Skin epidermis (tissue), 12 donors: ENCODE data around the gene ACR.
A peak's percentile ranks its signal among the peaks of the same experiment; 100 is the strongest.
"Not testable (repeated sequence)": the region's sequence is repeated elsewhere in the genome, so short reads cannot be mapped to it uniquely, and the experiment has no call there.

ENCODE experiments used
- H3K27ac ChIP-seq, 21 experiments: fragments of 200-600 bp; sonication (generic) in 11 of 21; one replicate each; pipeline ENCODE4 v1.5.0; 2020; ENCODE audit warnings: mild to moderate bottlenecking in 3 of 21, inconsistent platforms in 2 of 21, moderate library complexity in 2 of 21
- H3K4me3 ChIP-seq, 7 experiments: fragments of 200-600 bp; sonication (generic) in 2 of 7; one replicate each; pipeline ENCODE4 v1.5.0; 2020; ENCODE audit warnings: inconsistent platforms in 2 of 7, mild to moderate bottlenecking in 2 of 7, moderate library complexity in 1 of 7

ACR gene

DNA sequence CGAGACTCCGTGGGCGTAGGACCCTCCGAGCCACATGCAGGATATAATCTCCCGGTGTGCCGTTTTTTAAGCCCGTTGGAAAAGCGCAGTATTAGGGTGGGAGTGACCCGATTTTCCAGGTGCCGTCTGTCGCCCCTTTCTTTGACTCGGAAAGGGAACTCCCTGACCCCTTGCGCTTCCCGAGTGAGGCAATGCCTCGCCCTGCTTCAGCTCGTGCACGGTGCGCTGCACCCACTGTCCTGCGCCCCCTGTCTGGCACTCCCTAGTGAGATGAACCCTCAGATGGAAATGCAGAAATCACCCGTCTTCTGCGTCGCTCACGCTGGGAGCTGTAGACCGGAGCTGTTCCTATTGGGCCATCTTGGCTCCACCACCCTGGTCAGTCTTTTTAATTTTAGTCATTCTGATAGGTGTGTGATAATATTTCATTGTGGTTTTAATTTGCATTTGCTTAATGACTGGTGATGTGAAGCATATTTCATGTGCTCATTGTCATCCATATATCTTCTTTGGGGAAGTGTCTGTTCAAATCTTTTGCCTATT lies 19.0 kb downstream of the ACR start:
- Histone ChIP-seq H3K27ac (peak overlapping the region in 18 of 21 experiments; percentile 12 to 78 (median 60)), H3K4me3 (peak overlapping the region; percentile 40 to 56 (median 44))

DNA sequence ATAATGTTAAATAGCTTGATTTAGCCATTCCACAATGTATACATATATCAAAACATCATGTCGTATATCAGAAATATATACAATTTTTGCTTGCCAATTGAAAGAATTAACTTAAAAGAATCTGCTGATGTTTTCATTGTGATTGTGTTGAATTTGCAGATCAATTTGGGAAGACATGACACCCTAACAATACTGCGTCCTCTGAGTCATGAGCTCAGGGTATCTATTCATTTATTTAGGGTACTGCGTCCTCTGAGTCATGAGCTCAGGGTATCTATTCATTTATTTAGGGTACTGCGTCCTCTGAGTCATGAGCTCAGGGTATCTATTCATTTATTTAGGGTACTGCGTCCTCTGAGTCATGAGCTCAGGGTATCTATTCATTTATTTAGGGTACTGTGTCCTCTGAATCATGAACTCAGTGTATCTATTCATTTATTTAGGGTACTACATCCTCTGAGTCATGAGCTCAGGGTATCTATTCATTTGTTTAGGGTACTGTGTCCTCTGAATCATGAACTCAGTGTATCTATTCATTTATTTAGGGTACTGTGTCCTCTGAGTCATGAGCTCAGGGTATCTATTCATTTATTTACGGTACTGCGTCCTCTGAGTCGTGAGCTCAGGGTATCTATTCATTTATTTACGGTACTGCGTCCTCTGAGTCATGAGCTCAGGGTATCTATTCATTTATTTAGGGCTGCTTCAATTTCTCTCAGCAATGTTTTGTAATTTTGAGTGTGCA lies 21.8 kb downstream of the ACR start:
- not testable (repeated sequence) for H3K4me3 ChIP-seq, H3K27ac ChIP-seq

DNA sequence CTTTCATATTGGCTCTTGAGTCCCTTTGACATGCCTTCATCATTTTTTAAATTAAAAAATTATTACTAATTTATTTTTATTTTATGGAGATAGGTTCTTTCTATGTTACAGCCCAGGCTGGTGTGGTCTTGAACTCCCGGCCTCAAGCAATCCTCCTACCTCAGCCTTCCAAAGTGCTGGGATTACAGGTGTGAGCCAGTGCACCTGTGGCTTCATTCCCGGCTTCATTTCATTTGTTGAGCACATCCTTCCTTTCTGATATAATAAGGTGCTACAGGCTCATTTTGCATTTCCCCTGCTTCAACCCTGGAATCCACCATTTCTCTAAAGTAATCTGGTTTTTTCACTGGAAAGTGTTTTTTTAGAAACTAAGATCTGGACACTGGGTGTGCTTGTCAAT lies 23.8 kb downstream of the ACR start:
- H3K27ac ChIP-seq, H3K4me3 ChIP-seq: not testable (repeated sequence)

DNA sequence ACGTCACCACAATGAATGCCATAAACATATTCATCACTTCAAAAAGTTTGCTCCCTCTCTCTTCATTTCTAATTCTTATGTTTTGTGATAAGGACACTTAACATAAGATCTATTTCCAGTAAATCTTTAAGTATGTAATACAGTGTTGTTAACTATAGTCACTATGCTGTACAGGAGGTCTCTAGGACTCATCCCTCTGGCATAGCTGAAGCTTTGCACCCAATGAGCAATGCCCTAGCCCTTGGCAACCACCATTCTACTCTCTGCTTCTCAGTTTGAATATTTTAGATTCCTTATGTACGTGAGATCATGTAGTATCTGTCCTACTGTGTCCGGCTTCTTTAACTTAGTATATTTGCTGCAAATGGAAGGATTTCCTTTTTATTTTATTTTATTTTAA lies 26.3 kb downstream of the ACR start:
- H3K4me3 ChIP-seq, H3K27ac ChIP-seq: not testable (repeated sequence)

DNA sequence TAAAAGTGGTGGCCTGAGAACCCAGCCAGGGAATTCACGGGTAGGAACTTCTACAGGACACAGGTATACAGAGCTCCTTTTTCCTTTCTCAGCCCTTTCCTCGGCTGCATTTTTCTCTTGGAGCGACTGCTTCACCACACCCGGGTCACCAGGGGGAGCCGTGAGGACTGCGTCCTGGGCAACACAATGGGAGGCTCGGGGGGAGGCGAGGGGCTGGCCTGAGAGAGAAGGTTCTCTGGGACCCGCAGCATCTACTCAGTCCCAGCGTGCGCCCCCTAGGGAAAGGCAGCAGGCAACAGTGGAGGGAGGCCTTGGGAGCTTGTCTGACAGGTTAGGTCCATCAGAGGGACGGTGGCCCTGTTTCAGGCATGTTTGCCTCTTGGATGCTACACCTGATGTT lies 37.1 kb downstream of the ACR start:
- not testable (repeated sequence) for H3K27ac ChIP-seq, H3K4me3 ChIP-seq

DNA sequence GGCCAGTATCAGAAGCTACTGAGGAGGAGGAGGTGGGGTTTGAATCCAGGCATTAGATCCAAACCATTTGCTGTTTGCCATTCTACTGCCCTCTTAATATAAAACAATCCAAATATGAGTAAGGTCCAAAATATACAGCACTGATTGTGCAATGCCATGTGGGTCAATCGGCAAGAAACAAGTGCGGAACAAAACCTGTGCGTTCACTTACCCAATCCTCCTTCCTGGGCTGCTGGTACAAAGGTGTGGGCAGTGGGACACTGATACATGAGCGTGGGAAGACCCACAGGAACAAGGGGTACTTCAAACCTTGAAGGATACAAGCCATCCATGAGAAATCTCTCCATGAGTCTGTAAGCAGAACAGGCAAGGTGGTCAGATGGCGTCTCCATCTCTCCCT lies 39.6 kb downstream of the ACR start:
- H3K4me3 ChIP-seq, H3K27ac ChIP-seq: not testable (repeated sequence)

DNA sequence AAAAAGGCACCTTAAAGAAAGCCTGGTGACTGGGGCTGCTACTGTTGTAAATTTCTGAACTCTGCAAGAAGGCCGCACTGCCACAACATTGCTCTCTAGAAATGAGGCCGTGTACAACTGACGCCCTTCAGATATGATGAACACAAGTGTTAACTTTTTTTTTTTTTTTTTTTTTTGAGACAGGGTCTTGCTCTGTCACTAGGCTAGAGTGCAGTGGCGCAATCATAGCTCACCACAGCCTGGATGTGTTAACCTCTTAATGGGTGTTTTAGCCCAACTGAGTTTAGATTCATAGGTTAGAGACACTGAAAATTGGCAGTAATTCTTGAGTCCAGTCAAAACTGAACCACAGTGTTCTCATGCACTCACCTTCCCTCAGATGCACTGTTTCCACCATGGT lies 42.2 kb downstream of the ACR start:
- not testable (repeated sequence) for H3K4me3 ChIP-seq, H3K27ac ChIP-seq

DNA sequence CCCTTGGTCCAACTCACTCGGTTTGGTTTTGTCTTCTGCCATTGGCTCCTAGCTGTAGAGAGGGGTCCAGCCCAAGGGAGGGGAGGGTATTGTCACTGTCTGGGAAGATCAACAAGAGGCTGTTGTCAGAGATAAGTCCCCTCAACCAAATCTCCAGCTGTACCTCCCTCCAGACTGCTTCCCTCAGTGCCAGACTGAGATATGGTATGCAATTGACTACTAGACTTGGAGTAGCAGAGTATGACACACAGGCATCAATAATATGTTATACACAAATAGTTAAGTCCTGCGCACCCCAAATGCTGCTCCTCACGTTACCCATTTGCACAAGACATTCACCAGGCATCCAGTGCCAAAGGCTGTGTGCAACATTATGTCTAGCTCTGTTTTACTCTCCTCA lies 44.2 kb downstream of the ACR start:
- not testable (repeated sequence) for H3K4me3 ChIP-seq, H3K27ac ChIP-seq

DNA sequence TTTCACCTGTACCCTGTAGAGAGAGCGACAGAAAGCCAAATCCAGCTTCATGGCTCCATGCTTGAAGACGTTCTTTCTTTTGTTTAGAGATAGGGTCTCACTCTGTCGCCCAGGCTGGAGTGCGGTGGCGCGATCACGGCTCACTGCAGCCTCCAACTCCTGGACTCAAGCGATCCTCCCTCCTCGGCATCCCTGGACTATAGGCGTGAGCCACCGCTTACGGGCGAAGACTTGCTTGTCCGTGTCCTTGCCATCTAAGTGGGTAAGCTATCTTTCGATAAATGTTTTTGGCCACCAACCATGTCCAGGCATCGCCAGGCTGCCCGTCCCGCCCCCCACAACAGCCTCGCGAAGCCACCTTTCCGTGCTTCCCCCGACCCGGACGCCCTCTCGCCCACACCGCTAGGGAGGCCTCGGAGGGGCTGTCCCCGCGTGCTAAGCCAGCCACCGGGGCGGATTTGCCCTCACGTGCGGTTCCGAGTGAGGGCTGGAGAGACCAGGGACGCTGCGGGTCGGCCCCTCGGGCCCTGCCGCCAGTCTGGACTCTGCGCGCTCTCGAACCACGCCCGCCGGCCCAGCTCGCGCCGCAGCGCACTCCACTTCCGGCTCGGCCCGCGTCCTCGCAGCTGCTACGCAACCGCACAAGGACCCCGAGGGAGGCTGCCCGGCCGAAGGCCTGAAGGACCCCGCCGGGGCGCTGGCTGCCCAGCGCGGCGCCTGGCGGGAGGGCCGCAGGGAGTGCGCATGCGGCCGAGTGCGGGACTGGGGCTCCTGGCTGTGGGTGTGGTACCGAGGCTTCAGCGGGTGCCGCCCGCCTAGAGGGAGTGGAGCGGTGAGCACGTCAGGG lies 45.3 kb downstream of the ACR start, which contains the start of gene RABL2B:
TSS of gene RABL2B (minus strand) at position 604 of the 847 bp plus-strand sequence. CDS start 1,342 bp downstream, outside the sequence.
- Histone ChIP-seq H3K27ac (peak within 1 kb of the TSS in 13 of 21 experiments; percentile 16 to 69 (median 51)), H3K4me3 (peak within 1 kb of the TSS; percentile 39 to 56 (median 52))

DNA sequence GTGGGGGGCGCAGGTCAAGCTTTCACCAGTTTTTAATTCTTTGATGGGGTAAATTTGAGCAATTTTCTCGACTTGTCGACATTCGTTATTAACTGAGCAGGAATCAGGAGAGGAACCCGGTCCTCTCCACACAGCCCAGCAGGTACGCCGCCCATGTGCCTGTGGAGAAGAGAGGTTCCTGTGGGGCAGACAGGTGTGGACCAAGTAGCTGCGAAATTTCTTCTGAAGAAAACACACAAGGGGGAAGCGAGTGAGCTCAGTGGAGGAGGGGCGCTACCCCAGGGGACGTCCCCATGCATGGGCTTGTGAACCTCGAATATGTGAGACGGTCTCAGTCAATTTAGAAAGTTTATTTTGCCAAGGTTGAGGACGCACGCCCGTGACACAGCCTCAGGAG lies 45.9 kb downstream of the ACR start:
- Histone ChIP-seq H3K27ac (peak overlapping the region in 11 of 21 experiments; percentile 16 to 66 (median 51)), H3K4me3 (peak overlapping the region; percentile 39 to 56 (median 52))

DNA sequence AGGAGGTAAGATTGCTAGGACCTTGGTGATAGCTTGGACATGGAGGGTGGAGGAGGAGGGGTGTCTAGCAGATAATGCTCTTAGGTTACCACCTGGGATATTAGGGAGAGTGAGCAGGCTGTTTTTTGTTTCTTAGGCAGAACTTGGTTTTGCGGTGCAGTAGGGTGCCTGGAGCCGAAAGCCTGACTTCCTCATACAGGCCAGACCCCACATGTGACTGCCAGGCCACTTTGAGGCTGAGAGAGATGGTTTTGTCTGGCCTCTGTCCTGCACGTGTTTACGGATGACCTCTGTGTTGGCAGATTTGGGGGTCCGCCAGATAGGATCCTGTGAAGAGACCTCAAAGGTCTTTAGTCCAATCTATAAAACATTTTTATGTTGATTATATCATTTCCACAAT lies 47.3 kb downstream of the ACR start:
- H3K4me3 ChIP-seq, H3K27ac ChIP-seq: not testable (repeated sequence)

DNA sequence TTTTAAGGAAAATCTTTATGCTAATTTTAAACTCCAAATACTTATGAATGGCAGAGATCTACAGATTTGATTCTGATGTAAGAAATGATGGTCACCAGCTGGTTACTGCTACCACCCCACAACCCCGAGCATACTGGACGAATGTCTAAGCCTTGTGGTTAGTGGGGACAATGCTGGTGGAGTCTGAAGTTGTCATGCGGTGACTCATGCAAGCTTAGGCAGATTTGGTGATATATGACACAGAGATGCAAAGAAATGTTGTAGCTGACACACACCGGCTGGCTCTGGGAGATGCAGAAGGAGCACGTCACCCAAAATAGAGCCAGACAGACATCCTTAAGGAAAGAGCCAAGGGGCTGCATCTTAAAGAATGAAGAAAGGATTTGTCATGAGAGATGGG lies 48.9 kb downstream of the ACR start:
- not testable (repeated sequence) for H3K27ac ChIP-seq, H3K4me3 ChIP-seq
